GM12878 (cell line): ENCODE measurements around the gene MCM3. TPM values are rescaled to one million over a fixed set of nuclear protein-coding genes. Genes with fewer than 3 reads are reported as not detected.

Experiments used
- ATAC-seq: fragments of 200-7000 bp; cut with Tn5 transposase; 3 replicates; pipeline ENCODE4 v1.9.1; 2020; ENCODE audit warnings: mild to moderate bottlenecking, moderate library complexity
- BruUV-seq: library from RNA; stranded (reverse); fragments of 400-500 nt; replicated peaks from 2 replicates; lab custom pipeline; 2021; lab: Mats Ljungman, UMichigan
- CTCF ChIA-PET: fragments of 300-600 bp; sonication (Branson Sonifier 250); formaldehyde crosslinking; extraction: SDS; loops from one replicate; lab custom pipeline; 2021; ENCODE audit warnings: inconsistent platforms; lab: Yijun Ruan, JAX
- POLR2A ChIA-PET: fragments of 350-600 bp; formaldehyde crosslinking; extraction: SDS; loops from one replicate; lab custom pipeline; 2021; ENCODE audit warnings: inconsistent platforms; lab: Charles Lee
- RAD21 ChIA-PET: fragments of 300-600 bp; sonication (Branson Sonifier 250); formaldehyde crosslinking; loops from one replicate; lab custom pipeline; 2023; ENCODE audit warnings: antibody characterized with exemption; ENCODE audit not compliant: unreplicated experiment; lab: Charles Lee
- SMC1A ChIA-PET: fragments of 300-600 bp; sonication (Branson Sonifier 250); formaldehyde crosslinking; loops from one replicate; lab custom pipeline; 2023; ENCODE audit not compliant: unreplicated experiment, uncharacterized antibody; lab: Charles Lee
- DNase-seq: peaks from one replicate; pipeline ENCODE4 v3.0.0-alpha.2; 2011; ENCODE audit warnings: low read depth, low spot score
- FAIRE-seq: peaks from 3 replicates; lab custom pipeline; 2011; peaks lifted over from hg19 to GRCh38; lab: Jason Lieb, UNC
- H2AFZ ChIP-seq: 2 replicates; pipeline ENCODE4 v1.6.0; 2011; ENCODE audit warnings: low read depth, low read length, control low read depth; ENCODE audit not compliant: control insufficient read depth
- H3K27ac ChIP-seq: 2 replicates; pipeline ENCODE4 v1.5.1; 2011; ENCODE audit warnings: control low read depth; ENCODE audit not compliant: control insufficient read depth, insufficient read depth
- H3K27me3 ChIP-seq, 2 experiments: replicated peaks in 1 of 2; 2 replicates each; pipeline versions ENCODE4 v1.6.0 to v1.6.1; 2011; ENCODE audit warnings: low read length in 1 of 2; ENCODE audit not compliant: control insufficient read depth in 2 of 2, insufficient read depth in 2 of 2
- H3K36me3 ChIP-seq, 2 experiments: 2 replicates each; pipeline ENCODE4 v1.5.1; 2011; ENCODE audit warnings: low read length in 1 of 2; ENCODE audit not compliant: control insufficient read depth in 2 of 2, insufficient read depth in 2 of 2
- H3K4me1 ChIP-seq: 2 replicates; pipeline ENCODE4 v1.6.1; 2011; ENCODE audit warnings: mild to moderate bottlenecking, low read length, moderate library complexity, mixed read lengths; ENCODE audit not compliant: control insufficient read depth, insufficient read depth
- H3K4me2 ChIP-seq: 2 replicates; pipeline ENCODE4 v1.6.0; 2011; ENCODE audit warnings: control low read depth; ENCODE audit not compliant: control insufficient read depth, insufficient read depth
- H3K4me3 ChIP-seq: fragments of 200-600 bp; sonication (generic); 2 replicates; pipeline ENCODE4 v1.5.1; 2016
- H3K79me2 ChIP-seq: 2 replicates; pipeline ENCODE4 v1.6.0; 2011; ENCODE audit warnings: low read length; ENCODE audit not compliant: control insufficient read depth, insufficient read depth
- H3K9ac ChIP-seq: 2 replicates; pipeline ENCODE4 v1.8.0; 2011; ENCODE audit warnings: low read length, control low read depth, mixed read lengths; ENCODE audit not compliant: control insufficient read depth, insufficient read depth
- H3K9me3 ChIP-seq: replicated peaks from 3 replicates; pipeline ENCODE4 v1.5.1; 2011; ENCODE audit warnings: mild to moderate bottlenecking, low read length; ENCODE audit not compliant: control insufficient read depth, insufficient read depth
- H4K20me1 ChIP-seq: 2 replicates; pipeline ENCODE4 v1.6.0; 2011; ENCODE audit not compliant: control insufficient read depth, insufficient read depth
- BCL11A ChIP-seq: IDR thresholded peaks from 2 replicates; pipeline ENCODE4 v1.6.1; 2011; ENCODE audit warnings: low read depth, low read length
- HDAC6 ChIP-seq: fragments of 200-600 bp; sonication (generic); IDR thresholded peaks from one replicate; pipeline ENCODE4 v1.8.0; 2017; ENCODE audit warnings: antibody characterized with exemption; ENCODE audit not compliant: unreplicated experiment
- IKZF2 ChIP-seq, 2 experiments: fragments of 450-650 bp; IDR thresholded peaks; 2 replicates each; pipeline ENCODE4 v1.6.1; 2017; ENCODE audit warnings: mild to moderate bottlenecking in 2 of 2, moderate library complexity in 2 of 2
- JUNB ChIP-seq: IDR thresholded peaks from 2 replicates; pipeline ENCODE4 v1.6.1; 2016; ENCODE audit warnings: antibody characterized with exemption, mild to moderate bottlenecking
- MXI1 ChIP-seq: fragments of 150-350 bp; IDR thresholded peaks from 2 replicates; pipeline ENCODE4 v1.6.1; 2011; ENCODE audit warnings: low read depth, mild to moderate bottlenecking, inconsistent platforms, low read length, improper control_type of control experiment
- SIX5 ChIP-seq: IDR thresholded peaks from 2 replicates; pipeline ENCODE4 v1.6.1; 2011; ENCODE audit warnings: mild to moderate bottlenecking, low read depth, low read length, moderate library complexity; ENCODE audit not compliant: severe bottlenecking
- SP1 ChIP-seq: IDR thresholded peaks from one replicate; pipeline ENCODE4 v1.6.1; 2011; ENCODE audit warnings: low read depth, low read length
- SREBF2 ChIP-seq: IDR thresholded peaks from 2 replicates; pipeline ENCODE4 v1.6.1; 2012; ENCODE audit warnings: mild to moderate bottlenecking, low read length
- TAF1 ChIP-seq: IDR thresholded peaks from 2 replicates; pipeline ENCODE4 v1.6.1; 2011; ENCODE audit warnings: mild to moderate bottlenecking, low read depth, low read length, borderline replicate concordance
- ZBTB33 ChIP-seq: fragments of 450-650 bp; IDR thresholded peaks from 2 replicates; pipeline ENCODE4 v1.6.1; 2017; ENCODE audit warnings: mild to moderate bottlenecking
- WGBS: methylation state at CpG from one replicate; pipeline ENCODE4 v1.1.6; 2016; ENCODE audit warnings: low lambda C conversion rate; ENCODE audit not compliant: insufficient replicate concordance, insufficient coverage; ENCODE audit errors: missing lambda C conversion rate; 5-methylcytosine and 5-hydroxymethylcytosine counted together
- in situ Hi-C: fragments of 300-500 bp; cut with MboI; formaldehyde crosslinking; loops from 9 replicates; pipeline ENCODE4 v1.14.3; 2018; ENCODE audit warnings: mixed read lengths
- intact Hi-C: fragments of 100-400 bp; cut with micrococcal nuclease; formaldehyde crosslinking; loops from one replicate; pipeline ENCODE4 v1.14.2; 2022; ENCODE audit not compliant: unreplicated experiment
- polyA plus RNA-seq, 11 experiments: library from polyadenylated mRNA; depleted of rRNA in 4 of 11; unstranded in 6 of 11; stranded (reverse) in 5 of 11; fragments of >200 nt; fragmentation: Nextera tagmentation in 4 of 11; fragmentation: Illumina TruSeq in 1 of 11; extraction: Ambion mirVana in 4 of 11; extraction: Trizol in 1 of 11; gene quantifications; 1 replicate in 1 of 11; 2 replicates in 10 of 11; pipeline versions ENCODE4 v1.2.1 to v1.2.3, GENCODE V29; 2011 to 2016; ENCODE audit warnings: inconsistent platforms in 2 of 11, missing spikeins in 2 of 11, low read depth in 1 of 11
- total RNA-seq, 4 experiments: library from RNA; depleted of rRNA in 3 of 4; stranded (reverse); fragments of >200 nt in 3 of 4; fragmentation: Illumina TruSeq in 1 of 4; extraction: Trizol in 1 of 4; gene quantifications; 2 replicates each; pipeline versions ENCODE4 v1.2.1 to v1.2.3, GENCODE V29; 2013 to 2021

The MCM3 gene
- total and polyA plus RNA-seq, 10 of the 15 experiments (the other 5 are each of a cell fraction or from before 2014, with no cell fraction given), result 74.1 to 265 (median 214) TPM

- no peaks in the 10 kb centered on the region for H4K20me1 ChIP-seq
- H3K4me1 ChIP-seq, result peaks cover 33% of the 10 kb centered on the region
- ATAC-seq (no peak), FAIRE-seq (no peak)
- H2AFZ ChIP-seq, result no peak overlapping the region
- no peak for TF ChIP-seq ZBTB33
- TF ChIP-seq JUNB, result no peak
- TF ChIP-seq SIX5, result no peak
- no peak for TF ChIP-seq BCL11A
- no peak for TF ChIP-seq IKZF2 (IDR thresholded peaks at IDR 0.05)
- no peak for TF ChIP-seq MXI1
- no peak for TF ChIP-seq SREBF2
- TF ChIP-seq SP1, result no peak
- no peak for TF ChIP-seq HDAC6
- TF ChIP-seq TAF1, result no peak
- TF ChIP-seq, all 136 proteins: peak for 0
- CTCF ChIA-PET, result interaction anchor here (0.9 to 5.9 kb wide), 12 partner anchors 14 to 366 kb away, joined by 3 to 91 read pairs (median 4); no protein-coding TSS in a partner anchor
- RAD21 ChIA-PET, result interaction anchor here (0.8 to 1.2 kb wide), 4 partner anchors 9 to 185 kb away, joined by 3 to 5 read pairs (median 3); no protein-coding TSS in a partner anchor
- 65% methylated on average over 1 of the region's 1 CpG for WGBS
- Histone ChIP-seq H3K9me3 (no peaks in the 10 kb centered on the region; the same call in 2 of the 3 replicates), H3K79me2 (no peaks in the 10 kb centered on the region), H3K4me2 (no peak overlapping the region), H3K9ac (no peak overlapping the region), H3K27me3 (no peaks in the 10 kb centered on the region; a peak in 1 of 4 replicates), H3K4me3 (no peak overlapping the region), H3K27ac (no peak overlapping the region), H3K36me3 (no peaks in the 10 kb centered on the region)
- POLR2A ChIA-PET, result no interaction called here
- BruUV-seq, result no TSS peak
- in situ Hi-C loops (loop anchor here (5.0 to 10.0 kb wide), 2 partner anchors 68 to 376 kb away; no protein-coding TSS in a partner anchor), intact Hi-C loops (loop anchor here (5.0 kb wide), 1 partner anchor 143 kb away; the partner anchor contains the start of gene PKHD1)
- no peak for DNase-seq
- SMC1A ChIA-PET, result interaction anchor here (0.8 to 5.6 kb wide), 12 partner anchors 12 to 380 kb away, joined by 3 to 45 read pairs (median 3); partner anchors contain the start of gene IL17F
These were observed 53.9 kb downstream of the MCM3 start for GRCh38 chr6:52230685-52231084.
